ENCODE measurements around the gene MPEG1. TPM values are rescaled to one million over a fixed set of nuclear protein-coding genes. Genes with fewer than 3 reads are reported as not detected.
A peak's percentile ranks its signal among the peaks of the same experiment; 100 is the strongest.

MPEG1 gene
- total and polyA plus RNA-seq, 3 donors from 2014 or later, result 0.87 to 12.1 (median 3.8) TPM

- 11 to 22% methylated on average over 5 of the region's 5 CpGs for WGBS, 2 donors
- Histone ChIP-seq H3K9me3 (no peaks in the 10 kb centered on the region), H3K27me3 (no peaks in the 10 kb centered on the region), H3K4me3 (no peak overlapping the region), H3K4me1 (peaks cover 14% of the 10 kb centered on the region), H3K36me3 (ENCODE audit: low read depth, missing control alignments) (no peaks in the 10 kb centered on the region), H3K27ac (peak overlapping the region in 1 of 2 donors; percentile 50)
- no peak for TF ChIP-seq POLR2A (IDR thresholded peaks at IDR 0.05)
- TF ChIP-seq CTCF (IDR thresholded peaks at IDR 0.05), result peak; percentile 75 to 78 (median 76)
- intact Hi-C loops (cut with DNase I; ENCODE audit: low total_unique reads), result loop anchor here (5.0 kb wide), 1 partner anchor 36 kb away; the partner anchor contains the start of gene DTX4
- peak; percentile 71 for DNase-seq
These were observed 4.7 kb downstream of the MPEG1 start for GRCh38 chr11:59207988-59208451.

GRCh38 chr11:59206635-59207034 lies 6.1 kb downstream of the MPEG1 start:
- H3K27ac ChIP-seq, result no peak overlapping the region
- peak; percentile 80 for DNase-seq
- H3K36me3 ChIP-seq (ENCODE audit: low read depth, missing control alignments), result no peaks in the 10 kb centered on the region
- H3K9me3 ChIP-seq, result no peaks in the 10 kb centered on the region
- no peak for TF ChIP-seq POLR2A (IDR thresholded peaks at IDR 0.05)
- TF ChIP-seq CTCF (IDR thresholded peaks at IDR 0.05), result peak in 2 of 3 experiments; percentile 31 to 52
- WGBS, 2 donors, result 79 to 83% methylated on average over 4 of the region's 4 CpGs
- peaks cover 14% of the 10 kb centered on the region for H3K4me1 ChIP-seq
- no peaks in the 10 kb centered on the region for H3K27me3 ChIP-seq
- intact Hi-C loops (cut with DNase I; ENCODE audit: low total_unique reads), result loop anchor here (5.0 kb wide), 1 partner anchor 34 kb away; the partner anchor contains the start of gene DTX4
- no peak overlapping the region for H3K4me3 ChIP-seq

- Histone ChIP-seq H3K27ac (no peak overlapping the region), H3K27me3 (no peaks in the 10 kb centered on the region), H3K4me1 (peaks cover 14% of the 10 kb centered on the region), H3K9me3 (no peaks in the 10 kb centered on the region), H3K36me3 (ENCODE audit: low read depth, missing control alignments) (no peaks in the 10 kb centered on the region), H3K4me3 (no peak overlapping the region)
- intact Hi-C loops (cut with DNase I; ENCODE audit: low total_unique reads), result loop anchor here (5.0 kb wide), 1 partner anchor 33 kb away; the partner anchor contains the start of gene DTX4
- DNase-seq, result no peak
- TF ChIP-seq POLR2A (IDR thresholded peaks at IDR 0.05) (no peak), CTCF (IDR thresholded peaks at IDR 0.05) (no peak)
- WGBS, 2 donors, result 76 to 89% methylated on average over 7 of the region's 7 CpGs
These were observed 7.1 kb downstream of the MPEG1 start for GRCh38 chr11:59205648-59206047.

GRCh38 chr11:59204746-59205145 lies 8.0 kb downstream of the MPEG1 start:
- Histone ChIP-seq H3K9me3 (no peaks in the 10 kb centered on the region), H3K4me1 (peaks cover 14% of the 10 kb centered on the region), H3K27me3 (no peaks in the 10 kb centered on the region), H3K36me3 (ENCODE audit: low read depth, missing control alignments) (no peaks in the 10 kb centered on the region), H3K27ac (no peak overlapping the region), H3K4me3 (no peak overlapping the region)
- no peak for DNase-seq
- TF ChIP-seq CTCF (IDR thresholded peaks at IDR 0.05) (no peak), POLR2A (IDR thresholded peaks at IDR 0.05) (no peak)
- WGBS, 2 donors, result 93 to 100% methylated on average over 3 of the region's 3 CpGs
- intact Hi-C loops (cut with DNase I; ENCODE audit: low total_unique reads), result loop anchor here (5.0 kb wide), 1 partner anchor 32 kb away; the partner anchor contains the start of gene DTX4

GRCh38 chr11:59201353-59201752 lies 11.4 kb downstream of the MPEG1 start:
- no peak for DNase-seq
- WGBS, 2 donors, result 88 to 89% methylated on average over 3 of the region's 3 CpGs
- H3K36me3 ChIP-seq (ENCODE audit: low read depth, missing control alignments), result no peaks in the 10 kb centered on the region
- intact Hi-C loops (cut with DNase I; ENCODE audit: low total_unique reads), result no loop called here
- no peaks in the 10 kb centered on the region for H3K9me3 ChIP-seq
- TF ChIP-seq CTCF (IDR thresholded peaks at IDR 0.05) (no peak), POLR2A (IDR thresholded peaks at IDR 0.05) (no peak)
- H3K4me1 ChIP-seq, result peaks cover 5% of the 10 kb centered on the region
- no peak overlapping the region for H3K27ac ChIP-seq
- no peaks in the 10 kb centered on the region for H3K27me3 ChIP-seq
- H3K4me3 ChIP-seq, result no peak overlapping the region

Measured in testis (tissue), 3 donors.